Measurements from ENCODE around the gene MAPK12.

MAPK12 gene

GRCh38 chr22:50264946-50265669 is 3.6 kb upstream of the MAPK12 start:
- no peak for TF ChIP-seq CTCF (IDR thresholded peaks at IDR 0.05)
- no peak for DNase-seq (ENCODE audit: low spot score)
- H3K27ac ChIP-seq: no peak overlapping the region
- no peak overlapping the region for H3K4me3 ChIP-seq

- Histone ChIP-seq H3K4me3 (no peak overlapping the region), H3K27ac (no peak overlapping the region)
- DNase-seq (ENCODE audit: low spot score): no peak
- TF ChIP-seq CTCF (IDR thresholded peaks at IDR 0.05): no peak
These were observed 2.7 kb upstream of the MAPK12 start for GRCh38 chr22:50264104-50264745.

GRCh38 chr22:50262973-50263617 is 1.6 kb upstream of the MAPK12 start:
- no peak for TF ChIP-seq CTCF (IDR thresholded peaks at IDR 0.05)
- DNase-seq (ENCODE audit: low spot score): no peak
- no peak overlapping the region for H3K27ac ChIP-seq

GRCh38 chr22:50262460-50262911 is 1.0 kb upstream of the MAPK12 start:
- TF ChIP-seq CTCF (IDR thresholded peaks at IDR 0.05): no peak
- Histone ChIP-seq H3K27ac (no peak overlapping the region), H3K4me3 (no peak overlapping the region)
- DNase-seq (ENCODE audit: low spot score): no peak

More at GRCh38 chr22:50262973-50263617, 1.6 kb upstream of the MAPK12 start:
- H3K4me3 ChIP-seq: no peak overlapping the region

GRCh38 chr22:50260801-50261614 is 475 bp downstream of the MAPK12 start:
- no peak for TF ChIP-seq CTCF (IDR thresholded peaks at IDR 0.05)
- Histone ChIP-seq H3K4me3 (peak overlapping the region; percentile 70), H3K27ac (peak overlapping the region in 1 of 2 donors; percentile 46)
- DNase-seq (ENCODE audit: low spot score): no peak

- no peak for TF ChIP-seq CTCF (IDR thresholded peaks at IDR 0.05)
- peak overlapping the region; percentile 70 for H3K4me3 ChIP-seq
- peak overlapping the region in 1 of 2 donors; percentile 46 for H3K27ac ChIP-seq
- no peak for DNase-seq (ENCODE audit: low spot score)
These were observed 1.1 kb downstream of the MAPK12 start for GRCh38 chr22:50260434-50260800.

All from coronary artery (tissue), 2 donors.